ENCODE measurements around the gene USP19.
A peak's percentile ranks its signal among the peaks of the same experiment; 100 is the strongest.

Gene USP19, protein sequence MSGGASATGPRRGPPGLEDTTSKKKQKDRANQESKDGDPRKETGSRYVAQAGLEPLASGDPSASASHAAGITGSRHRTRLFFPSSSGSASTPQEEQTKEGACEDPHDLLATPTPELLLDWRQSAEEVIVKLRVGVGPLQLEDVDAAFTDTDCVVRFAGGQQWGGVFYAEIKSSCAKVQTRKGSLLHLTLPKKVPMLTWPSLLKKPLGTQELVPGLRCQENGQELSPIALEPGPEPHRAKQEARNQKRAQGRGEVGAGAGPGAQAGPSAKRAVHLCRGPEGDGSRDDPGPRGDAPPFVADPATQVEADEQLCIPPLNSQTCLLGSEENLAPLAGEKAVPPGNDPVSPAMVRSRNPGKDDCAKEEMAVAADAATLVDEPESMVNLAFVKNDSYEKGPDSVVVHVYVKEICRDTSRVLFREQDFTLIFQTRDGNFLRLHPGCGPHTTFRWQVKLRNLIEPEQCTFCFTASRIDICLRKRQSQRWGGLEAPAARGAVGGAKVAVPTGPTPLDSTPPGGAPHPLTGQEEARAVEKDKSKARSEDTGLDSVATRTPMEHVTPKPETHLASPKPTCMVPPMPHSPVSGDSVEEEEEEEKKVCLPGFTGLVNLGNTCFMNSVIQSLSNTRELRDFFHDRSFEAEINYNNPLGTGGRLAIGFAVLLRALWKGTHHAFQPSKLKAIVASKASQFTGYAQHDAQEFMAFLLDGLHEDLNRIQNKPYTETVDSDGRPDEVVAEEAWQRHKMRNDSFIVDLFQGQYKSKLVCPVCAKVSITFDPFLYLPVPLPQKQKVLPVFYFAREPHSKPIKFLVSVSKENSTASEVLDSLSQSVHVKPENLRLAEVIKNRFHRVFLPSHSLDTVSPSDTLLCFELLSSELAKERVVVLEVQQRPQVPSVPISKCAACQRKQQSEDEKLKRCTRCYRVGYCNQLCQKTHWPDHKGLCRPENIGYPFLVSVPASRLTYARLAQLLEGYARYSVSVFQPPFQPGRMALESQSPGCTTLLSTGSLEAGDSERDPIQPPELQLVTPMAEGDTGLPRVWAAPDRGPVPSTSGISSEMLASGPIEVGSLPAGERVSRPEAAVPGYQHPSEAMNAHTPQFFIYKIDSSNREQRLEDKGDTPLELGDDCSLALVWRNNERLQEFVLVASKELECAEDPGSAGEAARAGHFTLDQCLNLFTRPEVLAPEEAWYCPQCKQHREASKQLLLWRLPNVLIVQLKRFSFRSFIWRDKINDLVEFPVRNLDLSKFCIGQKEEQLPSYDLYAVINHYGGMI (N-terminal part only)

DNA sequence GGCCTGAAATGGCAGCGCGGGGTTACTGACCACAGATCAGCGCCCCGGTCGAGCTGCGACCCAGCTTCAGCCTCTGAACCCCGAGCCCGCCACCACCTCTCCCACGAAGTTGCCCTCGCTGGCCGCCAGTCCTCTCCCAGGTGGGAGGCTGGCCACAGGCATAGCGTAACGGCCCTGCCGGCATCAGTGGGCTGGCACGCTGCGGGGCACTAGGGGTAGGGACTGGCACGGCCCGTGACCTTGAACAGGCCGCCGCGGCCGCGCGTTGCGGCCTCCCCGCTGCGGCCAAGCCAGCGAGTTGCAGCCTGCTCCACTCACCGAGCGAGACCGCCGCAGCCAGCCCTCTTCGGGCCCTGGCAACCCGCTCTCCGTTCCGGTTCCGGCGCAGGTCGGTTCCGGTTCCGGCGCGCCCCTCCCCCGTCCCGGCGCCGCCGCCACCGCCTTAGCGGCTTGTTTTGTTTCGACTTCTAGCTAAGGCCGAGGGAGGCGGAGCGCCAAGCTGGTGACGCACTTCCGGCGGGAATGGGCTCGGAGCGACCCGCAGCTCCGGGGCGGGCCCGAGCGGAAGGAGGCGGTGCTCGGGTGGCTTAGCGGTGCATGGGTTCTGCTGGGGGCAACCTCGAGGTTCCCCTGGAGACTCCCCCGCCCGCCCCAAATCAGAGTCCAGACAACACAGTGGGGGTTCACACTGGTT, at the start of gene USP19:
Gene USP19 (minus strand): TSS at position 386 of the 694 bp plus-strand sequence. CDS start 1,678 bp downstream, outside the sequence.
- TF ChIP-seq, protein P1, sequence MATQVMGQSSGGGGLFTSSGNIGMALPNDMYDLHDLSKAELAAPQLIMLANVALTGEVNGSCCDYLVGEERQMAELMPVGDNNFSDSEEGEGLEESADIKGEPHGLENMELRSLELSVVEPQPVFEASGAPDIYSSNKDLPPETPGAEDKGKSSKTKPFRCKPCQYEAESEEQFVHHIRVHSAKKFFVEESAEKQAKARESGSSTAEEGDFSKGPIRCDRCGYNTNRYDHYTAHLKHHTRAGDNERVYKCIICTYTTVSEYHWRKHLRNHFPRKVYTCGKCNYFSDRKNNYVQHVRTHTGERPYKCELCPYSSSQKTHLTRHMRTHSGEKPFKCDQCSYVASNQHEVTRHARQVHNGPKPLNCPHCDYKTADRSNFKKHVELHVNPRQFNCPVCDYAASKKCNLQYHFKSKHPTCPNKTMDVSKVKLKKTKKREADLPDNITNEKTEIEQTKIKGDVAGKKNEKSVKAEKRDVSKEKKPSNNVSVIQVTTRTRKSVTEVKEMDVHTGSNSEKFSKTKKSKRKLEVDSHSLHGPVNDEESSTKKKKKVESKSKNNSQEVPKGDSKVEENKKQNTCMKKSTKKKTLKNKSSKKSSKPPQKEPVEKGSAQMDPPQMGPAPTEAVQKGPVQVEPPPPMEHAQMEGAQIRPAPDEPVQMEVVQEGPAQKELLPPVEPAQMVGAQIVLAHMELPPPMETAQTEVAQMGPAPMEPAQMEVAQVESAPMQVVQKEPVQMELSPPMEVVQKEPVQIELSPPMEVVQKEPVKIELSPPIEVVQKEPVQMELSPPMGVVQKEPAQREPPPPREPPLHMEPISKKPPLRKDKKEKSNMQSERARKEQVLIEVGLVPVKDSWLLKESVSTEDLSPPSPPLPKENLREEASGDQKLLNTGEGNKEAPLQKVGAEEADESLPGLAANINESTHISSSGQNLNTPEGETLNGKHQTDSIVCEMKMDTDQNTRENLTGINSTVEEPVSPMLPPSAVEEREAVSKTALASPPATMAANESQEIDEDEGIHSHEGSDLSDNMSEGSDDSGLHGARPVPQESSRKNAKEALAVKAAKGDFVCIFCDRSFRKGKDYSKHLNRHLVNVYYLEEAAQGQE (IDR thresholded peaks at IDR 0.05; ENCODE audit: low read depth), result no peak
- TF ChIP-seq ZBTB7A (IDR thresholded peaks at IDR 0.05; ENCODE audit: low read depth) (no peak), RAD21 (IDR thresholded peaks at IDR 0.05; ENCODE audit: low read depth) (no peak), FOXM1 (IDR thresholded peaks at IDR 0.05; ENCODE audit: borderline replicate concordance, low read depth) (peak; percentile 90), TCF12 (IDR thresholded peaks at IDR 0.05; ENCODE audit: low read depth) (peak; percentile 71), TEAD4 (IDR thresholded peaks at IDR 0.05) (no peak), EGR1 (IDR thresholded peaks at IDR 0.05) (0 out of 2 replicates have a peak, but pooled peaks have one; percentile 9), EP300 (IDR thresholded peaks at IDR 0.05; ENCODE audit: borderline replicate concordance) (peak; percentile 28; the same call in 1 of the 2 replicates), NFIC (IDR thresholded peaks at IDR 0.05) (no peak), CEBPB (IDR thresholded peaks at IDR 0.05) (no peak), YY1 (IDR thresholded peaks at IDR 0.05; ENCODE audit: low read depth) (no peak; the same call in none of the 2 replicates), TAF1 (IDR thresholded peaks at IDR 0.05; ENCODE audit: low read depth) (peak; percentile 83), CREB1 (IDR thresholded peaks at IDR 0.05; ENCODE audit: low read depth) (peak; percentile 70)
- TF ChIP-seq, protein P2, sequence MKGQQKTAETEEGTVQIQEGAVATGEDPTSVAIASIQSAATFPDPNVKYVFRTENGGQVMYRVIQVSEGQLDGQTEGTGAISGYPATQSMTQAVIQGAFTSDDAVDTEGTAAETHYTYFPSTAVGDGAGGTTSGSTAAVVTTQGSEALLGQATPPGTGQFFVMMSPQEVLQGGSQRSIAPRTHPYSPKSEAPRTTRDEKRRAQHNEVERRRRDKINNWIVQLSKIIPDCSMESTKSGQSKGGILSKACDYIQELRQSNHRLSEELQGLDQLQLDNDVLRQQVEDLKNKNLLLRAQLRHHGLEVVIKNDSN (IDR thresholded peaks at IDR 0.05), result no peak
- TF ChIP-seq, protein P3, sequence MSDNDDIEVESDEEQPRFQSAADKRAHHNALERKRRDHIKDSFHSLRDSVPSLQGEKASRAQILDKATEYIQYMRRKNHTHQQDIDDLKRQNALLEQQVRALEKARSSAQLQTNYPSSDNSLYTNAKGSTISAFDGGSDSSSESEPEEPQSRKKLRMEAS (IDR thresholded peaks at IDR 0.05), result peak; percentile 61

DNA sequence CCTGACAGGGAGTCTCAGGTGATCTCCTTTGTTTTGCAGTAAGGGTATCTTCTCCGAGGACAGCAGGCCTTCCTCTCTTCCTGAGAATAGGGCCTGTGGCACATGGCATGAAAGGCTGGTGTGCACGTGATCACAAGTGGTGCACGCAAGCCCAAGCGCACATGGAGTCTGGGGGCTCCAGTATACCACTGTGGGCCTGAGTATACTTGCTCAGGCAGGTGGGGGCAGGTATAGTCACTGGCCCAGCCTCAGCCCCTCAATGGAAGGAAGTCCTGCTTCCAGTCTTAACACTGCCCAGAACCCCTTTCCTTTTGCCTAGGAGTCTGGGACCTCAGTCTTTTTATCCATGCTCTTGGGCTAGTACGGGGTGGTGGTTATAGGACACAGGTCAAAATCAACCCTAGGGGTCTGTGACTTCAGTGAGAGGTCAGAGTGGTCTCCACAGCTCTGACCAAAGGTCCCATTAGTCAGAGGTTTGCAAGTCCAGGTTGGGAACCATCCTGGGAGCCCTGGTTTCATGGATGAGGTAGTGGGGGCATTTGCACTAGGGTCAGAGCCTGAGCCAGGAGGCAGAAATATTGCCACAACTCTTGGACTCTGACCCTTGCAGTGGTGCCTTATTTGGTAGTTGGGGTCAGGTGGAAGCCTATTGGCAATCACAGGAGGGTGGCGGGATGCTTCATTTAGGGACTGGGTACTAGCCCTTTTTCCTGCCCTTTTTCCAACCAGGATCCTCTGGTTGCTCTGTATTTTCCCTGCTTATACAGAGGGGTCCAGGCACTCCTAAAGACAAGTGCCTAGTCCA, 46.3 kb upstream of the USP19 start:
- no peak for TF ChIP-seq EGR1 (IDR thresholded peaks at IDR 0.05)
- no peak for TF ChIP-seq TCF12 (IDR thresholded peaks at IDR 0.05; ENCODE audit: low read depth)
- no peak for TF ChIP-seq RAD21 (IDR thresholded peaks at IDR 0.05; ENCODE audit: low read depth)
- TF ChIP-seq, protein P2 (IDR thresholded peaks at IDR 0.05), result no peak
- no peak for TF ChIP-seq ZBTB7A (IDR thresholded peaks at IDR 0.05; ENCODE audit: low read depth)
- no peak for TF ChIP-seq TEAD4 (IDR thresholded peaks at IDR 0.05)
- TF ChIP-seq, protein P1 (IDR thresholded peaks at IDR 0.05; ENCODE audit: low read depth), result no peak
- TF ChIP-seq, protein P3 (IDR thresholded peaks at IDR 0.05), result no peak
- no peak for TF ChIP-seq CREB1 (IDR thresholded peaks at IDR 0.05; ENCODE audit: low read depth)
- no peak for TF ChIP-seq FOXM1 (IDR thresholded peaks at IDR 0.05; ENCODE audit: borderline replicate concordance, low read depth)
- no peak for TF ChIP-seq CEBPB (IDR thresholded peaks at IDR 0.05)
- TF ChIP-seq NFIC (IDR thresholded peaks at IDR 0.05), result no peak
- TF ChIP-seq YY1 (IDR thresholded peaks at IDR 0.05; ENCODE audit: low read depth), result no peak
- TF ChIP-seq EP300 (IDR thresholded peaks at IDR 0.05; ENCODE audit: borderline replicate concordance), result no peak
- no peak for TF ChIP-seq TAF1 (IDR thresholded peaks at IDR 0.05; ENCODE audit: low read depth)

All from Ishikawa (cell line).